SK-N-SH treated with all-trans-retinoic acid at 6 μM for 48 hours (cell line): ENCODE data around the gene ST3GAL3.

ENCODE experiments used
- BACH2 ChIP-seq: fragments of 250-450 bp; sonication (Bioruptor Pico); IDR thresholded peaks from 2 replicates; pipeline ENCODE4 v1.9.0; 2021; ENCODE audit warnings: mild to moderate bottlenecking, borderline replicate concordance
- PPARA ChIP-seq: fragments of 250-450 bp; sonication (Bioruptor Pico); IDR thresholded peaks from 2 replicates; pipeline ENCODE4 v1.5.0; 2020; ENCODE audit warnings: mild to moderate bottlenecking, borderline replicate concordance
- SNAI2 ChIP-seq: fragments of 250-450 bp; sonication (Bioruptor Pico); IDR thresholded peaks from 2 replicates; pipeline ENCODE4 v1.5.0; 2020; ENCODE audit warnings: mild to moderate bottlenecking, moderate library complexity
- TOX ChIP-seq: fragments of 250-450 bp; sonication (Bioruptor Pico); IDR thresholded peaks from 2 replicates; pipeline ENCODE4 v1.8.0; 2021; ENCODE audit warnings: mild to moderate bottlenecking, moderate library complexity, borderline replicate concordance
- ZC3H10 ChIP-seq: fragments of 250-450 bp; sonication (Bioruptor Pico); IDR thresholded peaks from 2 replicates; pipeline ENCODE4 v1.5.1; 2021; ENCODE audit warnings: mild to moderate bottlenecking, moderate library complexity
- ZFP30 ChIP-seq: fragments of 450-650 bp; formaldehyde crosslinking; IDR thresholded peaks from 2 replicates; pipeline ENCODE4 v1.5.0; 2022; ENCODE audit warnings: mild to moderate bottlenecking, moderate library complexity
- ZNF70 ChIP-seq: fragments of 450-650 bp; formaldehyde crosslinking; IDR thresholded peaks from 2 replicates; pipeline ENCODE4 v1.5.0; 2020; ENCODE audit warnings: mild to moderate bottlenecking, moderate library complexity
- TF ChIP-seq, protein P1 (sequence below): fragments of 250-450 bp; sonication (Bioruptor Pico); IDR thresholded peaks from 2 replicates; pipeline ENCODE4 v1.5.0; 2020; ENCODE audit warnings: mild to moderate bottlenecking, moderate library complexity
- TF ChIP-seq, protein P2 (sequence below): fragments of 250-450 bp; sonication (Bioruptor Pico); IDR thresholded peaks from 2 replicates; pipeline ENCODE4 v1.8.0; 2020; ENCODE audit warnings: mild to moderate bottlenecking, moderate library complexity, borderline replicate concordance
- TF ChIP-seq, protein P3 (sequence below): fragments of 250-450 bp; sonication (Bioruptor Pico); IDR thresholded peaks from 2 replicates; pipeline ENCODE4 v1.5.1; 2020; ENCODE audit warnings: low read depth, mild to moderate bottlenecking, moderate library complexity

DNA sequence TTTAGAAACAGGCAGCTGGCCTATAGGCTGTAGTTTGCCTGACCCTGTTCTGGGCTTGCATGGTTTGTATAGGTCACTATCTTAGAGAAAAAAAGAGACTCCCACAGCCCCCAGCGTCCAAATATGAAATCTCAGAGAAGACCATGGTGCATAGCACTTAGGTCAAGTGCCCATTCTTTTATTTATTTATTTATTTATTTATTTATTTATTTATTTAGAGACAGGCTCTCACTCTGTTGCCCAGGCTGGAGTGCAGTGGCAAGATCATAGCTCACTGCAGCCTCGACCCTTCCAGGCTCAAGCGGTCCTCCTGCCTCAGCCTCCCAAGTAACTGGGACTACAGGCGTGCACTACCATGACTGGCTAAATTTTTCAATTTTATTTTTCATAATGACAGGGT, 175.4 kb downstream of the ST3GAL3 start:
- TF ChIP-seq, protein P1, sequence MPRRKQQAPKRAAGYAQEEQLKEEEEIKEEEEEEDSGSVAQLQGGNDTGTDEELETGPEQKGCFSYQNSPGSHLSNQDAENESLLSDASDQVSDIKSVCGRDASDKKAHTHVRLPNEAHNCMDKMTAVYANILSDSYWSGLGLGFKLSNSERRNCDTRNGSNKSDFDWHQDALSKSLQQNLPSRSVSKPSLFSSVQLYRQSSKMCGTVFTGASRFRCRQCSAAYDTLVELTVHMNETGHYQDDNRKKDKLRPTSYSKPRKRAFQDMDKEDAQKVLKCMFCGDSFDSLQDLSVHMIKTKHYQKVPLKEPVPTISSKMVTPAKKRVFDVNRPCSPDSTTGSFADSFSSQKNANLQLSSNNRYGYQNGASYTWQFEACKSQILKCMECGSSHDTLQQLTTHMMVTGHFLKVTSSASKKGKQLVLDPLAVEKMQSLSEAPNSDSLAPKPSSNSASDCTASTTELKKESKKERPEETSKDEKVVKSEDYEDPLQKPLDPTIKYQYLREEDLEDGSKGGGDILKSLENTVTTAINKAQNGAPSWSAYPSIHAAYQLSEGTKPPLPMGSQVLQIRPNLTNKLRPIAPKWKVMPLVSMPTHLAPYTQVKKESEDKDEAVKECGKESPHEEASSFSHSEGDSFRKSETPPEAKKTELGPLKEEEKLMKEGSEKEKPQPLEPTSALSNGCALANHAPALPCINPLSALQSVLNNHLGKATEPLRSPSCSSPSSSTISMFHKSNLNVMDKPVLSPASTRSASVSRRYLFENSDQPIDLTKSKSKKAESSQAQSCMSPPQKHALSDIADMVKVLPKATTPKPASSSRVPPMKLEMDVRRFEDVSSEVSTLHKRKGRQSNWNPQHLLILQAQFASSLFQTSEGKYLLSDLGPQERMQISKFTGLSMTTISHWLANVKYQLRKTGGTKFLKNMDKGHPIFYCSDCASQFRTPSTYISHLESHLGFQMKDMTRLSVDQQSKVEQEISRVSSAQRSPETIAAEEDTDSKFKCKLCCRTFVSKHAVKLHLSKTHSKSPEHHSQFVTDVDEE (CRISPR knock-in tag): no peak
- TF ChIP-seq ZFP30 (no peak), PPARA (CRISPR knock-in tag) (no peak), SNAI2 (CRISPR knock-in tag) (no peak), ZC3H10 (no peak), ZNF70 (CRISPR knock-in tag) (no peak), BACH2 (no peak), TOX (CRISPR knock-in tag) (no peak)
- TF ChIP-seq, protein P2, sequence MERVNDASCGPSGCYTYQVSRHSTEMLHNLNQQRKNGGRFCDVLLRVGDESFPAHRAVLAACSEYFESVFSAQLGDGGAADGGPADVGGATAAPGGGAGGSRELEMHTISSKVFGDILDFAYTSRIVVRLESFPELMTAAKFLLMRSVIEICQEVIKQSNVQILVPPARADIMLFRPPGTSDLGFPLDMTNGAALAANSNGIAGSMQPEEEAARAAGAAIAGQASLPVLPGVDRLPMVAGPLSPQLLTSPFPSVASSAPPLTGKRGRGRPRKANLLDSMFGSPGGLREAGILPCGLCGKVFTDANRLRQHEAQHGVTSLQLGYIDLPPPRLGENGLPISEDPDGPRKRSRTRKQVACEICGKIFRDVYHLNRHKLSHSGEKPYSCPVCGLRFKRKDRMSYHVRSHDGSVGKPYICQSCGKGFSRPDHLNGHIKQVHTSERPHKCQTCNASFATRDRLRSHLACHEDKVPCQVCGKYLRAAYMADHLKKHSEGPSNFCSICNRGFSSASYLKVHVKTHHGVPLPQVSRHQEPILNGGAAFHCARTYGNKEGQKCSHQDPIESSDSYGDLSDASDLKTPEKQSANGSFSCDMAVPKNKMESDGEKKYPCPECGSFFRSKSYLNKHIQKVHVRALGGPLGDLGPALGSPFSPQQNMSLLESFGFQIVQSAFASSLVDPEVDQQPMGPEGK (CRISPR knock-in tag): no peak
- TF ChIP-seq, protein P3, sequence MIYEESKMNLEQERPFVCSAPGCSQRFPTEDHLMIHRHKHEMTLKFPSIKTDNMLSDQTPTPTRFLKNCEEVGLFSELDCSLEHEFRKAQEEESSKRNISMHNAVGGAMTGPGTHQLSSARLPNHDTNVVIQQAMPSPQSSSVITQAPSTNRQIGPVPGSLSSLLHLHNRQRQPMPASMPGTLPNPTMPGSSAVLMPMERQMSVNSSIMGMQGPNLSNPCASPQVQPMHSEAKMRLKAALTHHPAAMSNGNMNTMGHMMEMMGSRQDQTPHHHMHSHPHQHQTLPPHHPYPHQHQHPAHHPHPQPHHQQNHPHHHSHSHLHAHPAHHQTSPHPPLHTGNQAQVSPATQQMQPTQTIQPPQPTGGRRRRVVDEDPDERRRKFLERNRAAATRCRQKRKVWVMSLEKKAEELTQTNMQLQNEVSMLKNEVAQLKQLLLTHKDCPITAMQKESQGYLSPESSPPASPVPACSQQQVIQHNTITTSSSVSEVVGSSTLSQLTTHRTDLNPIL (CRISPR knock-in tag): no peak
